Ramos (cell line): ENCODE measurements around the gene PIM3.

Source experiments
- in situ Hi-C: fragments of 300-500 bp; cut with MboI; formaldehyde crosslinking; loops from one replicate; pipeline ENCODE4 v1.14.3; 2022; ENCODE audit warnings: low sequenced_read_pairs; ENCODE audit not compliant: unreplicated experiment

Gene PIM3

DNA sequence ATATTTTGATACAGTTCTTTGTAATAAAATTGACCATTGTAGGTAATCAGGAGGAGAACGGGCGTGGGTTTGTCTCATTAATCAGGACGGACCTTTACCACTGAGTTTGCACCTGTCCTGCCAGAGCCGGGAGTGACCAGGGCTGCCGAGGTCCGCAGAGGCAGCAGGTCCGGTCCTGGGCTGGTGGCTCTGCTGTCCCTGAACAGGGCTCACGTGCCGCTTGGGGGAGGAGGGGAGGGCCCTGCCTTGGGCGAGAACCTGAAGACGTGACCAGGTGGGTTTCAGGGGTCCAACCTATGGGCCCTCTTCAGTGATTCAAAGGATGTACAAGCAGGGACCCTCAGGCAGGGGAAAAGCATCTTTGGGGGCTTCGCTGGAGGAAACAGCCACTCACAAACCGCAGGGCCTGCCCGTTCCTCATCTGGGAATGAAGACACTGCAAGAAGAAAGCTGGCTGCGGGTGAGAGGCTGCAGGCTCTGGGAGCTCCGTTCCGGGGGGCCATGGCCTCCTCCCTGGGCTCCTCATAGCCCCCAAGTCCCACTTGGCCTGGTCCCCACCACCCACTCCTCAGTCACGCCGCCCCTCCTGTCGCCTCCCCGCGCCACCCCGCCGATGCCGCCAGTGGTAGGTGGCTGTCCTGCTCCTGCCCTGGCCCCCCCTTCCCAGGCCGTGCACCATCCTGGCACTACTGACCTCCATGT is 32.9 kb upstream of the PIM3 start:
- in situ Hi-C loops: no loop called here

DNA sequence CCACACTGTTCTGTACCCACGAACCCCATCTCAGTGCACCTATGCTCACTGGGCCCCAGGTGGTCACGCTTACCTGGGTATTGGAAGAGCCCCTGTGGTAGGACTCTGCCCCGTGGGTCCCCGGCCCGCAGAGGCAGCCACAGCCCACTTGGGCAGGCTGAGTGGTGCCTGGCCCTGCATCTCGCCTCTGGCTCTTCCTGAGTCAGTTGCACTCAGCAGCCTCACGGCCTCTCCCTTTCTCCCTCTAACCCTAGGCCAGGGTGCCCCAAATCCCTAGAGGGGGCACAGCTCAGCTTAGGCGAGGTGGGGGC is 32.4 kb upstream of the PIM3 start:
- in situ Hi-C loops: no loop called here

DNA sequence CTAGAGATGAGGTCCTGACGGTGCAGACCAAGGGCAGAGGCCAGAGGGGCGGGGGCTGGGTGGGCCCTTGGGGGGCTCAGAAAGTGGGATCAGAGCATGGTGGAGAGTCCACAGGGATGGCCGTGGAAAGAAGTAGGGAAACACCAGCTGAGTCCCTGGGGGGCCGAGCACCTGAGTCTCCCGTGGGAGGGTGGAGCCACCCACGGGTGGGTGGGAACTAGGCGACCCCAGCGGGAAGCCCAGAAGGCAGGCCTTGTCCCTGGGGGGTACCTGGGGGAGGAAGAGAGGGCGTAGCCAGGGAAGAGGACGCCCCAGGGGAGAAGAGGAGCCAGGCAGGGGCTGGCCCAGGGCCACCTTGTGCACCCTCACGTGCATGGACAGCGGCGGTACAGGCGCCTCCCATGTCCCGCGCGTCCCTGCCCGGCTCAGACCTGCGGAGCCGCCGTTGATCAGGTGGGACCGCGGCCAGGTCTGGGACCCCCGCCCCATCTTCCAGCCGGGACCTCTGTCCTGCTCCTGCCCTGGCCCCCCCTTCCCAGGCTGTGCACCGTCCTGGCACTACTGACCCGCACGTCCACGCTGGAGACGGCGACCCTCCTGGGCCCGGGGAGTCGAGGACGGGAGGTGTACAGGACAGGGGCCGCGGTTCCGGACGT is 31.9 kb upstream of the PIM3 start:
- in situ Hi-C loops: no loop called here

DNA sequence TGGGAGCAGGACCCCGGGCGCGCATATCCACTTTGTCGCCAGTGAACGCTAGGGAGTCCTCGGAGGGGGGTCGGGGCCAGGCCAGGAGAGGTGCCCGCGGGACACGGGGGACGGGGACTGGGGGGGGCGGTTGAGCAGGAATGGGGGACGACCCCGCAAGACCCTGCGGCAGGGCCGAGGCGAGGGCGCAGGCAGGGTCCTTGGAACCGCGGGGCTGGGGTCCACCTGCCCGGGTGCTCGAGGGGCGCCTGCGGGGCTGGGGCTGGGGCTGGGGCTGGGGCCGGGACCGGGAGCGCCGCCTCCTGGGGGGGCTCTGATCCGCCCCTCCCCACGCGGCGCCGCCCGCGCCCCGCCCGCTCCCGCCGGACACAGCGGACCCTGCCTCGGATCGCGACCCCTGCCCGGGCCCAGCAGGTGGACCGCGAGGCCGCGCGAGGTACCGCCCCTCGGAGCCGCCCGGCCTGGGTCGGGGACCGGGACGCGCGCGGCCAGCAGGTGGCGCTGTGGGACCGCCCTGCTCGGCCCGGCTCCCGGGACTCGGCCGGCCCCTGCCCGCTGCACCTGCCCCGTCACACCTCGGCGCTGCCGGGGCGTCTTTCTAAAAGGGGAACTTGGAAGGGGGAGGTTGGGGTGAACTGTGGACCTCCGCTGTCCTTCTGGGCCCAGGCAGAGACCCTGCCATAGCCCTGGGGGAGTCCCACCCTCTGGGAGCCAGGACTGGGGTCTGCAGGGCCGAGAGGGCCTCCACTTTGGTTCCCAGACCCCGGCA is 31.2 kb upstream of the PIM3 start:
- in situ Hi-C loops: no loop called here

DNA sequence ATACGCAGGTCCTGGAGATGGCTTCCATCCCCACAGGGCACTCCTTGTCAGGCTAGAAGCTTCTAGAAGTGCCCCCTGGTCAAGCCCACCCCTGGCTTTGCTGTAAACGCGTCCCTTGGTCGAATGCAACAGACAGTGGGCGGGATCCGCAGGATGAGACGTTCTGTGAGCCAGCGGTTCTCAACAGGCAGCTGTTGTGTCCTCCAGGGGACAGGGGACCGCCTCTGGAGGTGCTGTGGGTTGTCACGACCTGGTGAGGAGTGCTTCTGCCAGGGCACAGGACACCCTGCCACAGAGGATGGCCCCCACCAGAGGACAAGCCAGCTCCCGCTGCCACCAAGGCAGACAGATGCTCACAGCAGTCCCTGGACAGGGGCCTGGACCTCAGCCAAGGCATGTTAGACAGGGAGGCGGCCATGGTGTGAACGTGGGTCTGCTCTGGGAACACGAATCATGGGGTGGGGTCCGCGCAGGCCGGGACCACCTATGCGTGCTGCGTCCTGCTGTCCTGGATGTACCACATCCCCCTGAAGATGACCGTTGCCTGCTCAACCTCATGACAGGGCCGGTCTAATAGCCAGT is 30.5 kb upstream of the PIM3 start:
- in situ Hi-C loops: loop anchor here (5.0 kb wide), 2 partner anchors 102 to 282 kb away; no protein-coding TSS in a partner anchor

DNA sequence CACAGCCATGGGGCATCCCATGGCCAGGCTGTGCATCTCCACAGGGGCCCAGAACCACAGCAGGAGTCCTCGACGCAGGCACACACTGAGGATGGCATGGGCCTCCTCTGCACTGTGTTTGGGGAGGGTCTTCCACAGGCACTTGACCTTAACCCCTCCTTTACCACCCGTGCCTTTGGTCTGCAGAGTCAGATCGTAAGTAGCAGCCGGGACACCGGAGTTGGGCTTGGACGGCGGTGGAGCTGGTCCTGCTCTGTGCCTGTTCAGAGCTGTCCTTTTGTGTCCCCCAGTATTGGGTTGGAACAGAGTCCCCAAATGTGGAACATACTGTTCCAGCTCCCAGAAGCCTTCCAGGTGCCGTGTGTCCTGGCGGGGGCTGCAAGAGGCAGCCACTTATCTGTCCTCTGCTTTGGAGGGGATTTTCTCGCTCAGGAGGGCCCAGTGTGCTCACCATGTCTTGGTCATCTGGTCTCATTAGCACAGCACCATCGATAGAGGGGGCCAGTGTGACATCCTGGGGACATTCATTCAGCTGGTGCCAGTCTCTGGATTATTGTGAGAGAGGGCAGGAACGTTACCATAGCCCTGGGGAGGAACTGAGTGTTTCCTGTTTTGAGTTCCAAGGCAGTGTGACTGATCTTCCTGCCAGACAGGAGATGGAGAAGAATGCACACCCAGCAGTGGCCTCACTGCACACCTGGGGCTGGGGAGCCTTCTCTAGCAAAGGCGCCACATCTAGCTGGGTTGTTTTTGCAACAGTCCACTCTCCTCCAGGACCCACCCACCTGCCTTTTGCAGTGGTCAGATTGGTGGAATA is 29.8 kb upstream of the PIM3 start:
- in situ Hi-C loops: loop anchor here (5.0 kb wide), 2 partner anchors 101 to 281 kb away; no protein-coding TSS in a partner anchor

DNA sequence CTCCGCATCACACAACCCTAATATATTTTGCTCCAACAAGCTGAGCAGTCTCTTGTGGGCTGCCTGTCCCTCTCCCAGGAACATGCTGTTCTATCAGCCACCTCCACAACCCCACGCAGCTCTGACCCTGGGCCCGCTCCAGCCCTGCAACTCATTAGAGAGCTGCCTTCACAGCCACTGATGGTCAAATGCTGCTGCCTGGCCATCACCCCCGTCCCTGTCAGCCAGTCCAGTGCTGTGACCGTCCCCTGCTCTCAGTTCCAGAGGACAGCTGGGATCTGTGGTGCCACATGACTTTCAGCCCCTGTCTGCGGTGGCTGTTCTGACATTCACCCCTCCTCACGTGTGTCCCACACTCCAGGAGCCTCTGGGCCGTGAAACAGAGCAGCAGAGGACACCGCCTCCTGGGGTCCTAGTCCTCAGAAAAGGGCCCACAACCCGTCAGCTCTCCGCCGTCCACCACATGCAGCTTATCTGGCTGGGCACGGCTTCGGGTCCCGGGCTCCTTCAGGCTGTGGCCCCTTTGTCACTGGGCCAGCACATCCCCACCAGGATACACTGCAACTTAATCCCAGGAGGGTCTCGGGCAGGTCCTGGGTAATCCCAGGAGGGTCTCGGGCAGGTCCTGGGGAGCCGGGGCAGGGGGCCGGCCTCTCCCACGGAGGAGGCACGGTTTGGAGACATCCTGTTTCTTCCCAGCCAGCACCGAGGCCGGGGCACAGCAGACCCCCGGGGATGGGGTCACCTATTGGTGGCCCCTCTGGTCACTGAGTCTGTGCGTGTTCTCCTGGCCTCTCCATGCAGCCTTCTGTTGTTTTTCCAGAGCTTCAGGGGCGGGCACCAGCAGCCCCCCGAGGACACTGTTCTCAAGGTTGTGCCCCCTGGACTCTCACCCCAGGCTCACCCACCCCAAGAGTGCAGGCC is 27.1 kb upstream of the PIM3 start:
- in situ Hi-C loops: loop anchor here (5.0 kb wide), 2 partner anchors 99 to 279 kb away; no protein-coding TSS in a partner anchor

DNA sequence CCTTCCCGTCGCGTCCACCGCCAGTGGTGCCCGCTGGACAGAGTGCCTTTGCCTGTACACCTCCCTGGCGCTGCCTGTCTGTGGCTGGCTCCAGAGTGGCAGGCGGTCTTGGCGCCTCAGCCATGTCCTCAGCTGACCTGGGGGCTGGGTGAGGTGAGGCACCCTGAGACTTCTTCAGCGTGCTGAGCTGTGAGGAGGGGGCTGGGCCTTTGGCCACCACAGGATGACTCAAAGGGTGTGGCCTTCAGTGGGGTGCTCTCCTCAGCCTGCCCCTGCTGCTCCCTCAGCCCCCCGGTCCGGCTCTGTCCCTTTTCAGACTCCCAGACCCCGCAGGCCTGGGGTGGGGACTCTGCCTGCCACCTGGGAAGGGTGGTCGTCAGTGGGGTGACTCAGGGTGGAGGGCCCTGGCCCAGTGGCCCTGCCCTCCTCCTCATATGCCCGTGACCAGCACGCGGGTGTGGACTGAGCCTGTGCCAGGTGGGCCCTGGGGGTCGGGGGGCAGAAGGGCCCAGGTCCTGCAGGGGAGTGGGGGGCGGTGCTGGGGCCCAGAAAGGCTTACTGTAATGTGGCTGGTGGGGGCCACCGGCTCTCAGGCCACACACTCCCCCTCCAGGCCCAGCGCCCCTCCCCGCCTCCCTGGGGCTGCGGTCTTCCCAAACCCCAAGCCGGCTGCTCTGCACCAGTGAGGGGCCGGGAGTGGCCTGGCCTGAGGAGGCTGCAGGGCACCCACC is 26.2 kb upstream of the PIM3 start:
- in situ Hi-C loops: loop anchor here (5.0 kb wide), 2 partner anchors 98 to 278 kb away; no protein-coding TSS in a partner anchor

DNA sequence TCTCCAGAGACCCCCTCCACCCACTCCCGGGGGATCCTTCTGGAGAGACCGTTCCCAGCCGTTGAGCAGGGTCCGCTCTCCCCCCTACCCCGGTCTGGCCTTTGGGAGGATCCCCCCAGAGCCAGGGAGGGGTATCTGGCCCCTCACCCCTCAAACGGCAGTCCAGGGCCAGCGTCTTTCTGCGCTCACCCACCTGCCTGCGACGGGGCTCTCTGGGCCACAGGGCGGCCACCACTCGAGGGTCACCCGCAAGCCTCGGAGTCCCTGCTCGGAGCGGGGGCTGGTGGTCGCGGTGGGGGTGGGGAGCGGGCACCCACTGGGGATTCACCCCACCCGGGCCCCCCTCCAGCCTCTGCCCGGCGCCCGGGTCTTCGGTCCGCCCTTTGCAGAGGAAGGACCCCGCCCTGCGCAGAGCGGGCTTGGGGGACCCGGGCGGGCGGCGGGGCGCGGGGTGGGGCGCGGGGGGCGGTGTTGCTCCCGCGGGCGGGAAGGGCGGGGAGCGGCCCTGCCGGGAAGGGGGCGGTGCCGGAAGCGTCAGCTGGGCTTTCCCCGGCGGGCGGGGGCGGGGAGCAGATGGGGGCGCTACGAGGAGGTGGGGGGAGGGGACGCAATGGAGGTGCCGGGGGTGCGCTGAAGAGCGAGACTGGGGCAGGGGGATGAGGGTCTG is 25.5 kb upstream of the PIM3 start:
- in situ Hi-C loops: loop anchor here (5.0 kb wide), 2 partner anchors 97 to 277 kb away; no protein-coding TSS in a partner anchor

DNA sequence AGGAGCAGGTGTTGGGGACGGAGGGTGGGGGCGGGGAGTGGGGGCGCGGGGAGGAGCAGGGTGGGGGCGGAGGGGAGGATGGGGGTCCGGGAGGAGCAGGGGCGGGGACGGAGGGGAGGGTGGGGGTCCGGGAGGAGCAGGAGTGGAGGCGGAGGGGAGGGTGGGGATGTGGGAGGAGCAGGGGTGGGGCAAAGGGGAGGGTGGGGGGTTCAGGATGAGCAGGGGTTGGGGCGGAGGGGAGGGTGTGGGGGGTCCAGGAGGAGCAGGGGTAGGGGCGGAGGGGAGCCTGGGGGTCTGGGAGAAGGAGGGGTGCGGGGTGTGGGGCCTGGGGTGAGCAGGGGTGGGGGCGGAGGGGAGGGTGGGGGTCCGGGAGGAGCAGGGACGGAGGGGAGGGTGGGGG is 25.0 kb upstream of the PIM3 start:
- in situ Hi-C loops: no loop called here

DNA sequence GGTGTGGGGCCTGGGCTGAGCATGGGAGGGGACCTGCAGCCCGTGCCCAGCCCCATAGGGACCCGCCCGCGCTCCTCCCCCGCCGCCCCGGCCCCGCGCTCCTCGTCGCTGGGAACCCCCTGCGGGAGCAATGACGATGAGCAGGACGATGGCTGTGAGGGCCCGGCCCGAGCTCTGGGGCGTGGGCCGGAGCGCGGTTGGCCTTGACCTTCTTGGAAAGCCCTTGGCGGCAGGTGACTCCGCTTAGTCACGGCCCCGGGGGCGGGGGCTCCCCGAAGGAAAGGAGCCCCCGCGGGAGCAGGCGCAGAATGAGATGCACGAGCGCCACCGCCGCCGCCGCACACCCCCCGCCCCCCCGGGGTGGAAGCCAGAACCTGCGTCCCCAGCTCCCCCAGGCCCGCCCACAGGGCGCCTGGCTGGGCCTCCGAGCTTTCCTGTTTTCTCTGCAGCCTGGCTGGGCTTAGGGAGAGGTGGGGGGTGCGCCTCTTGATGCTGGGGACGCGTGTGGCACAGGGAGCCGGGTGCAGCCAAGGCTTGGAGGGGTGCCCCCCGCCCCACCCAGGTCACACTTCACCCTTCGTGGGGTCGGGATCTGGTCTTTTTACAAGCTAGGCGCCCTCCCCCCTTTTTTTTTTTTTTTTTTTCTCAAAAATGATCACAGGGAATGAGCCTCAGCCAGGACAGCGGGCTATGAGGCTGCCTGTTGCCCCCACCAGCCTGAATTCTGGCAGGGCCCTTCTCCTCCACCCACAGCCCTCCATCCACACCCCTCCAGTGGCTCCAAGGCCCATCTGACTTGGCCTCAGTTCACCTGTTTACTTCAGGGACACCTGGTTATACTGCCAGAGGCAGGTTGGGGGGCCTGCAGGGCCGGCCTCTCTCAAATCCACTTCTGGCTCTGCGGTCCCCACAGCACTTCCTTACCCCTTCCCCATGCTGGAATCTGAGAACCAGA is 24.3 kb upstream of the PIM3 start:
- in situ Hi-C loops: no loop called here

DNA sequence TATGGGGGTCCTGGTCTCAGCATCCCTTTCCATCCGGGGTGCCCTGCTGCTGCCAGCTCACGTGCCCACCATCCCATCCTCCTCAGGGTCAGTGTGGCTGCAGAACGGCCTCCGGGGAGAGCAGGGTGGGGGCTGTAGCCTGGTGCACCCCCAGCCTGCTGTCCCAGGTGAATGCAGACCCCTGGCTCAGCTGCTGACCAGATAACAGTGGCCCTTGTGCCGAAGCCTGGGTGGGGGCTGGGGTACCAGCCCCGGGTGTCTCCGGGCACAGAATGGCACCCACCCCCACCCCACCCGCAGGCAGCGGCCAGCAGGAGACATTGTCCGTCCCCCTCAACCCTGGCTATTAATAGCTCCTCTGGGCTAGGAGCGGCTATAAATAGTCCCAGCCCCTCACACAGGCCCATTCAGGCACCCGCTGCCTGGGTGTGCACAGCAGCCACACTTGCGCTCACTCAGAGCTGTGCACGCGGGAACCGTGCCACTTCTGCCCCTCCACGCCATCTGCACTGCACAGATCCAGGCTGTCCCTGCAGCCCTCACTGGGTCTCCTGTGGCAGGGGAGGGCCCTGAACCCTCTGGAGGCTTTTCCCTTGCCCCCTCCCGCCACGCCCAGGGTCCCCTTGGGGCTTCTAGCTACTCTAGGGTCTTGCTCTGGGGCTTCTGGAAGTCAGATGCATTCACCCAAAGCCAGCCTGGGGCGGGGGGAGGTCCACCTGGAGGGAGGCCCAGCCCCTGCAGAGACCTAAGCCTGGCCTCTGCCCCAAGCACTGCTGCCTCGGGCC is 23.4 kb upstream of the PIM3 start:
- in situ Hi-C loops: no loop called here

DNA sequence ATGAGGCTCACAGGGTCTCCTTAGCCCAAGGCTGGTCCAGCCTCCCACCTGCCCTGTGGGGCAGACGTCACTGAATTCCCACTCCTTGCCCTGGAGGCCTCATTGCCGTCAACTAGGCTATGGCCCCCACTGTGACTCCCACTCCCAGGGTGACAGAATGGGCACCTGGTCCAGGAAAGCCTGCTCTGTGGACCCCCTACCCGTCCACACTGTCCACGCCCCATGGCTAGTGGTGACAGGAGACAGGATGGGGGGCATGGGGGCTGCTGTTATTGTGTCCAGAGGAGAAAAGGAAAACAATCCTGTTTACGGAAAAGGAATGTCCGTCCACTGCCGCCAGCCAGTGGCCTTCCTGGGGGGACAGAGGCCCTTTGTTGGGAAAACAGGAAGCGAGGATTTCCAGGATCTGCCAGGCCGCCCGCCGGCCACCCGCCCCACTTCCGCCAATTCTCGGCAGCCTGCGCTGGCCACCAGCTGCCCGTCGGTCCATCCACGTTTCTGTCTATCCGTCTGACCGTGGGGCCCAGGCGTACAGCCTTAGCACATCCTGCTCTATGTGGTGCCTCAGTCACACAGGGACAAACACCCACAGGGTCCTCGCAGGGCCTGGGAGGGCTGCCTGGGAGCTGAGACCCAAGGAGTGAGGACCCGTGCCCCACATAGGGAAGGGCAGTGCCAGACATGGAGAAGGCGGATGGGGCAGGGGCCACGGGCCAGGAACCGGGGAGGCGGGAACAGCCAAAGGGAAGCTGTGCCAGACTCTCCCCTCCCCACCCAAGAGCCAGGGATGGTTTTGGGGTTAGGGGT is 22.6 kb upstream of the PIM3 start:
- in situ Hi-C loops: no loop called here

DNA sequence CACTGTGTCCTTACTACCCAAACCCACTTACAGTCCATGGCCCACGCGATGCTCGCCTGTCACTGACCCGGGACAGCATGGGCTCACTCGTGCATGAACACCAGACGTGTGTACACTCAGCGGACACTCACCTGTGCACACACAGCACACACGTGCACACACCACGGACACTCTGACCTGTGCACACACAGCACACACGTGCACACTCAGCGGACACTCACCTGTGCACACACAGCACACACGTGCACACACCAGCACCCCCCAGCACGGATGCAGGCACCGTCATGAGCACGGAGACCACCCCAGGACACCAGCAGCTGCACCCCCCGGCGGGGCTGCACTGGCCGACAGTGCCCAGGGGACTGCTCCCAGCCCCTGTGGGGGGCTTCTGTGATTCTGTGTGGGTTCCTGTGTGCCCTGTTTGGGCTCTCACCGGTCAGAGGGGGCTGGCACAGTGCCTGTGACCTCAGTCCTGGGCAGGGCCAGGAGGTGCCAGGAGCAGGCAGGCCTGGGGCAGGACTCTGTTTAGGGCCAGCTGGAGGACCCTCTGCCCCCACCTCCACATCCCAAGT is 21.9 kb upstream of the PIM3 start:
- in situ Hi-C loops: no loop called here
